Activated CD4-positive, alpha-beta T cell treated with anti-CD3 and anti-CD28 coated beads for 24 hours (primary cell): ENCODE results near the gene NDP.
A peak's percentile ranks its signal among the peaks of the same experiment; 100 is the strongest.

Source experiments
- DNase-seq, 2 donors: peaks; one replicate each; pipeline ENCODE4 v3.0.0-alpha.2; 2020; ENCODE audit warnings: low read depth in 2 of 2

The NDP gene

GRCh38 chrX:43973249-43974099, at the start of gene NDP:
NDP (minus strand) TSS chrX:43973390; CDS start chrX:43958645, 14,745 bp downstream.
- DNase-seq = no peak

- no peak for DNase-seq
Observed at GRCh38 chrX:44022964-44023363, 49.8 kb upstream of the NDP start.

GRCh38 chrX:44020693-44021092, 47.5 kb upstream of the NDP start:
- DNase-seq = no peak

- DNase-seq = no peak
Observed at GRCh38 chrX:44019911-44020310, 46.7 kb upstream of the NDP start.

GRCh38 chrX:44017676-44018075, 44.5 kb upstream of the NDP start:
- DNase-seq = no peak

GRCh38 chrX:44016906-44017305, 43.7 kb upstream of the NDP start:
- DNase-seq = no peak

- DNase-seq = peak in 1 of 2 donors; percentile 9
Observed at GRCh38 chrX:44012484-44013096, 39.4 kb upstream of the NDP start.

- no peak for DNase-seq
Observed at GRCh38 chrX:44011506-44011905, 38.3 kb upstream of the NDP start.

- DNase-seq = no peak
Observed at GRCh38 chrX:44010626-44011025, 37.4 kb upstream of the NDP start.

GRCh38 chrX:44006081-44006480, 32.9 kb upstream of the NDP start:
- no peak for DNase-seq

- DNase-seq = no peak
Observed at GRCh38 chrX:44003975-44004374, 30.8 kb upstream of the NDP start.

- DNase-seq = no peak
Observed at GRCh38 chrX:44002567-44002966, 29.4 kb upstream of the NDP start.

- no peak for DNase-seq
Observed at GRCh38 chrX:43998374-43998773, 25.2 kb upstream of the NDP start.

- no peak for DNase-seq
Observed at GRCh38 chrX:43996491-43996890, 23.3 kb upstream of the NDP start.

GRCh38 chrX:43986083-43986482, 12.9 kb upstream of the NDP start:
- DNase-seq = no peak

- no peak for DNase-seq
Observed at GRCh38 chrX:43985511-43985910, 12.3 kb upstream of the NDP start.

- DNase-seq = no peak
Observed at GRCh38 chrX:43978226-43978625, 5.0 kb upstream of the NDP start.

GRCh38 chrX:43976205-43976604, 3.0 kb upstream of the NDP start:
- DNase-seq = no peak

GRCh38 chrX:43975796-43976195, 2.6 kb upstream of the NDP start:
- no peak for DNase-seq

GRCh38 chrX:43974741-43975465, 1.7 kb upstream of the NDP start:
- DNase-seq = no peak

GRCh38 chrX:43974100-43974475, 898 bp upstream of the NDP start:
- DNase-seq = no peak
